ENCODE data around the gene LIPT2.

The LIPT2 gene

DNA sequence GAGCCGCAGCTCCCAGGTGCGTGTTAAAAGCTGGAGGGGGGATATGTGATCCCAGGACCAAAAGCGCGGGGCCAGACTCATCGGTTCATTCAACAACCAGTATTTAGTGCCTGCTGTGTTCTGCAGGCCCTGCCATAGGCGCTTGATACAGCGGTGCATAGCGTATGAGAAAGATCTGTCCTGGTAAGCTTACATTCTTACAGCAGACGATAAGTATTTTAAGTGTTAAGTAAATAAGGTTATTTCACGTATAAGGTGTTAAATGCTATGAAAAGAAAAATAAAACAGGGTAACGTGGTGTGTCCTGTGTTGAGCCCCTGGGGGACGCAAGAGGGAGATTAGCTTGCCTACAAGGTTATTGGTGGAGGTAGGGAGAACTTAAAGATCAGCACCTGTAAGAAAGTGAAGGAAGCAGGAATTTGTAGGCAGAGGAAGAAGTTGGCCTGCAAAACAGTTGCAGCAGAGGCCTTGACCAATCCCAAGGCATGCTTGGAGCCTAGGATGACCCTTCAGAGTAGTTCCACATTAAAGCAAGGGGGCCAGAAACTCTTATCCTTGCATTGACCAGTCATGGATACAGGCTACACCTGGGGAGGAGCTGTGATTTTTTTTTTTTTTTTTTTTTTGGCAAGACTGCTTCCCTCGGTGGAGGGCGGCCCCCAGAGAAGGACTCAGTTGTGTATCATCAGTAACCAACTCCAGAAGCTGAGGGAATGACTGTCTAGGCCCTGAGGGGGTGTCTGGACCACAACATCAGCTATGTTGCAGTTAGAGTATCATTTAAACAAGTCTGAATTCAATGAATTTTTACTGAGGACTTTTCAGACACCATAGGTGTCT, 487 bp upstream of the LIPT2 start:
- DNase-seq = no peak

DNA sequence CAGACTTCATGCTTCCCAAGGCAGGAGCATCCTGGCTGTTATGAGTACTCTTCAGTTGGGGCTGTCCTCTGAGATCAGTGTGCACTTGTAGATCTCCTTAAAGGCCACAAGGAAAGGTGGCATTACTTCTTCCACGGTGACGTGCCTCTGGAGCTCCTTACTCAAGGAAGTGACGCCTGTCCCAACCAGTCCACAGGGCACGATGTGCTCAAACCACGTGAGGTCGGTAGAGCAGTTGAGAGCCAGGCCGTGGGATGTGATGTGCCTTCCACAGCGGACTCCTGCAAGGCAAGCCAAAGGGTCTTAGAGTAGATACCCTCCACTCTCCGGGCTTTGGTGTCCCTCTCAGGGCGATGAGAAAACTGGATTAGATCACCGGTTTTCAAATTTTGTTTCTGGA, 1.4 kb downstream of the LIPT2 start:
- no peak for DNase-seq

DNA sequence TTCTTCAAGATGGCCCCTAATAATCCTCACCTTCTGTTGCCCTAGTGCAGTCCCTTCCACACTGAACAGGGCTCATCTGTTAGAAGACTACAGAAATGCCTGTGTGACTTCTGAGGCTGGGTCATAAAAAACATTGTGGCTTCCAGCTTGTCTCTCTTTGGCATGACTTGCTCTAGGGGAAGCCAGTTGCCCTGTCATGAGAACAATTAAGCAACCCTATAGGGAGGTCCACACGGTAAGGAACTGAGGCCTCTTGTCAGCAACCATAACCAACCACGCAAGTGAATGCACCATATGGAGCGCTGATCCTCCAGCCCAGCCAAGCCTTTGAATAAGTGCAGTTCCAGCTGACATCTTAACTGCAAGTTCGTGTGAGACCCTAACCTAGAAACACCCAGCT, 2.6 kb downstream of the LIPT2 start:
- no peak for DNase-seq

DNA sequence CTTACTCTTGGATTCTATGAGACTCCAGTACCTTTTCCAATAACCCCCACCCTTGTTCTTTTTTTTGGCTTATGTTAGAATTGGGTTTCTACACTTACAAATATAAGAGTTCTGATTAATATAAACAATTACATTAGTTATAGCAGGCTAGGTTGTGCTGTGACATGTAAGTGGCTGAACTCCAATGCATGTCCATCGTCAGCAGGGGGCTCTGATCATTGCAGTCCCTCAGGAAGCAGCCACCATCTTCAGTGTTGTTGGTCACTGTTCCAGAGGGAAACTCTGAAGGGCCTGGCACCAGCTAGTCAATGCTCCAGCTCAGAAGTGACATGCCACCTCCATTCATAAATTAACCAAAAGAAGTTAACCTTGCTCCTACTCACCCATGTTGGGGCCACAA, 5.6 kb downstream of the LIPT2 start:
- DNase-seq = no peak

DNA sequence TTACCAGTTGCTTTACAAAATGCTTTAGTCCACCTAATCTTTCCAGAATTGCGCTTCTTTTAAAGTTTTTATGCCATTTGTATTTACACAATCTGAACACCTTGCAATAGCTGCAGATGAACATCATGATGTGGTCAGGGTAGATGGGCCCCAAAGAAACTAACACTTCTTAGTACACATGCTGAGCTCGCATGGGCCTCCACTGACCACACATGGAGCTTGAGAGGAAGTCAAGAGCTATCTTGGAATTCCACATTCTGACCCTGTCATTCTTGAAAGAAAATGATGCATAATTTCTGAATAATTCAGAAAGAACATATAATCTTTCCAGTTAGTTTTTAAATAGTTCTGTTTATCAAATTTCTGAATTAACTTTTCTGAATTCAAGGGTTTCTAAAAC, 7.7 kb downstream of the LIPT2 start:
- no peak for DNase-seq

DNA sequence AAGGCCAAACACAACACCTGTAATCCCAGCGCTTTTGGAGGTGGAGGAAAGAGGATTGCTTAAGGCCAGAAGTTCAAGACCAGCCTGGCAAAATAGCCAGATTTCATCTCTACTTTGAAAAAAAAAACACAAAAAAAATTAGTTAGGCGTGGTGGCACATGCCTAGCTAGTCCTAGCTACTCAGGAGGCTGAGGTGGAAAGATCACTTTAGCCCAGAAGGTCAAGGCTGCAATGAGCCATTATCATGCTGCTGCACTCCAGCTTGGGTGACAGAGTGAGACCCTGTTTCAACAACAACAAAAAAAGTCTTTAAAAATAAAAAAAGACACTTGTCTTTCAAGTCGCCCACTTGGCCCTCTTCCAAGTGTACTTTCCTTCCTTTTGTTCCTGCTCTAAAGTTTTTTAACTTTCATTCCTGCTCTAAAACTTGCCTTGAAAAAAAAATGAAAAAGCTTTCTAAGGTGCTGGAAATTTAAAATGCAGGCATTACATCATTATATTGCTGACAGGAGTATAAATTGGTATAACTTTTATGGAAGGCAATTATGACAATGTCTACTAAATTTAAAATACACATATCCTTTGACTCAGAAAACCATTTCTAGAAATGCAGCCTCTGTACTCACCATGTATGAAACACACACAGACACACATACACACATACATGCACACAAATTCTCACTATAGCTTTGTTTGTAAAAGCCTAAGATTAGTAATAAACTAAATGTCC, 12.7 kb downstream of the LIPT2 start:
- DNase-seq = no peak

DNA sequence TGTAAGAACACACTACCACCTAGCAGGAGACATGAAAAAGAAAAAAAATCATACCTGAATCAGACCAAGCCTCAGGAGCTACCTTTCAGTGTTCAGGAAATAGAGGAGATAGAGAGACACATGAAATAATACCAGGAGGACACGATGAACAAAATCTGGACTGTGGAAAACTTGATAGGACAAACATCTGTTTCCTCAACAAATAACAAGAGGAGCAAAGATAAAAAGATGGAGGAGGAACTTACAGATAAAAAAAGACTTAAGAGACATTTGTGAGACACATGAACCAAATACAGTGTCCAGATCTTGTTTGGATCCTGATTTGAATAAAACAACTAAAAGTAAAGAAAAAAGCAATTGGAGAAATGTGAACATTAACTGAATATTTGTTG, 13.8 kb downstream of the LIPT2 start:
- DNase-seq = no peak

DNA sequence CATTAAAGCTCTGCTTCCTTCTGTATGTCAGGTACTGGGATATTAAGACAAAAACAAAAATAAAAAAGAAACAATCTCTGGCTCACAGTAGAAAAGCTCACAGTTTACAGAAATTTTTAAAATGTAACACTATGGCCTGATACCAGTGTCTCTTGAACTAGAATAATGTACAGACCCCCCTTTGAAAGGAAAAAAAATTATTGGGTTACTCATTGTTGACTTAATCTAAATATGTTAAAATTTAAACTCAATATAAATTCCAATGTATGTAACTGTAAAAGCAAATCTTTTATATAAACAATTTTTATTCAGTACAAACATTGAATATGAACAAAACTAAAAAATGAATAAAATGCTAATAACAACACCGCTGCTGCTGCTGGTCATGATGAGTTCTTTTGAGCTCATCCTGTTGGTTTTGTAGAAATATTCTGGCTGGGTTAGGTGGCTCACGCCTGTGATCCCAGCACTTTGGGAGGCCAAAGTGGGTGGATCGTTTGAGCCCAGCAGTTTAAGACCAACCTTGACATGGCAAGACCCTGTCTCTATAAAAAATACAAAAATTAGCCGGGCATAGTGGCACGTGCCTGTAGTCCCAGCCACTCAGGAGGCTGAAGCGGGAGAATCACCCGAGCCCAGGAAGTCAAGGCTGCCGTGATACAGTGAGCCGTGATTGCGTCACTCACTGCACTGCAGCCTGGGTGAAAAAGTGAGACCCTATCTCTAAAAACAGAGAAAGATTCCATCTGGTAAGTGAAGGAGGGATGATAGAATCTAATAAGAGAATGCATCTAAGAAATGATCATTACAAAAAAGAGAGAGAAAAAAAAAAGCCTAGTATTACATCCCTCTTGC, 14.4 kb downstream of the LIPT2 start:
- DNase-seq = no peak

DNA sequence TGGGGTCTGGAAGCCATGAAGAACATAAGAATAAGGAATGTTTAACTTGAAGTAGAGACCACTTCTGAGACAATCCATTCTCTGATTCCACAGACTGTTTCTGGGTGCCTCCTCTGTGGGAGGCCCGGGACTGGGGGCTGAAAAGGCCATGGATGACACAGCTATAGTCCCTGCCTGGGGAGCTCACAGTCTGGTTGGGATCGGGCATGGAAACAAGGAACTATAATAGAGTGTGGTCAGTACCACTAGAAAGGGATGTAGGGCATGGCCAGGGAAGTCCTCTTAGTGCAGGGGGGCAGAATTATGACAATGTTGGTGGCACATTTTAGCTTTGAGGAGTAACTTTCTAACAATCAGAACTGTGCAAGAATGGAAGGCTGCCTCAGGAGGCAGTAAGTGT, 17.0 kb downstream of the LIPT2 start:
- DNase-seq = no peak

DNA sequence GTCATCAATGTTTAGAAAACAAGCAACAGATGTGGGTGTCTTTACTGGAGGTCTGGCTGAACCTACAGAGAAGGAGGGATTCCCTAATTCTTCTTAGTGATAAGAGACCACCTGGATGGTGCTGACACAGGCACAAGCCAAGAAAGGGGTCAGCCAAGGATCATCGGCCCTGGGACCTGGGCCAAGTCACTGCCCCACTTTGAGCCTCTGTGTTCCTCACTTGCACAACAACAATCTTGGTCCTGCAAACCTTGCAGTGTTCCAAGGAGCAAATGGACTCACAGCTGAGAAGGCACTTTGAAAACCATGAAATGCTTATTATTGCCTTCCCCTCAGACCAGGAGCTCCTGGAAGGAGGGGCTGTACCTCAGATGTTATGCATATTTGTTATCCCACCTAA, 19.2 kb downstream of the LIPT2 start:
- DNase-seq = no peak

DNA sequence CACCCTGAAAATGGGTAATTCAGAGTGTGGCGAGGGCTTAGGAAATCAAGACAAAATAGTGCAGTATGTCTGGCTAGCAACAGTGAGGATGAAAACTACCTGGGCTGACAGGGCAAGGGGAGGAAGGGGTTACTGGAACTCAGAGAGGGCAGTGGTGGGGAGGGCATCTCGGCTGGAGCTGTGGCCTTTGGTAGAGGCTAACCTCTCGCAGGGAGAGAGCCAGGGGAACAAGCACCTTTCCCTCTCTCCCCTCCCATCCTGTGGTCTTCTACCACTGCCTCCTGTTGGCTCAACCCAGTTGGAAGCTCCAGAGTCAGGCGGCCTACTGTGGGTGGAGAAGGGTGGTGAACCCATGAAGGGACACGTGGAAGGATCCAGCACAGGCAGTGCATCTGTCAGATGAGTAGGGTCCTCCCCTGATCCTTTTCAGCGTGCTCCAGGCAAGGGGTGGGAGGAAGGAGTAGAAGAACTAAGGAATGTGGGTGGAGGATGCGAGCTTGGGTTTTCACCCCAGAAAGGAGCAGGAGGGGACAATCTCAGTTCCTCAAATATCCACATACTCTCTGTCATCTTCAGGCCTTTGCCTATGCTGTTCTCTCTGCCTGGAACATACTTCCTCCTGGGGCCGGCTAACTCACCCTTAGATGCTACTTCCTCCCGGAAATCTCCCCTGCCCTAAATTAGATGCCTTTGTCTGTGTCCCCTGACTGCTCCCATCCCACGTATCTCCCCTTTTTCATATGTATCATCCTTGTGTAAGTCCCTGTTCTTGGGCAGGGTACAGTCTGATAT, 19.9 kb downstream of the LIPT2 start:
- peak; percentile 65 for DNase-seq

DNA sequence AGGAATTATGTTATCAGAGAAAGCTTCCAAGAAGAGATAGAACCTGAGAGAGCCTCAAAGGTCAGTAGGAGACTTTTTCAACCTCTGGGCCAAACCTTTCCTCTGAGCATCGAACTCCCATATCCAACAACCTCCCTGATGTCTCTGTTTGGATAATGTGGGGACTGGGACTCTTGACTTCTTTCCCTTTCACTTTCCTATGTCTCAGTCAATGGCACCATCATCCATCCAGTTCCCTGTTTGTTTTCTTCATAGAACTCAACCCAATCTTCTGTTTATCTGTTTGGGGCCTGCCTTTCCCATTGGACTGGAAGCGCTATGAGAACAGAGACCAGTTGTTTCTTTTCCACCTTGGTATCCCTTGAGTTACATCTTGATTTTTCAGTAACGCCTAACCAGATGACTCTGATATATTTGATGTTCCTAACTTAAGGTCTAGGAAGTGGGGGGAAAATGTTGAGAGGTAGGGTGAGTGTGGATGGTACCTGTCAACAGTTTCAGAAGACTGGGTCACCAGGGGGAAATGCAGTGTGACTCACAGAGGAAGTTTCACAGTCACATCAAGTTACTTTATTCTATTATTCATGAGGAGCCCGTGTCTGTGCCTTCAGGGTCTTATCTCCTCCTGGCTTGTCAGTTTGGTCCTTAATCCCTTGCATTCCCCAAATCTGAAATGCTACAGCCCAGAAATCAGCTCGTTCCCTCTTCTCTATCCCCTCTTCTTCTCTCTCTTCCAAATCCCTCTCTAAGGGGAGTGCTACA, 21.7 kb downstream of the LIPT2 start:
- peak; percentile 43 for DNase-seq

DNA sequence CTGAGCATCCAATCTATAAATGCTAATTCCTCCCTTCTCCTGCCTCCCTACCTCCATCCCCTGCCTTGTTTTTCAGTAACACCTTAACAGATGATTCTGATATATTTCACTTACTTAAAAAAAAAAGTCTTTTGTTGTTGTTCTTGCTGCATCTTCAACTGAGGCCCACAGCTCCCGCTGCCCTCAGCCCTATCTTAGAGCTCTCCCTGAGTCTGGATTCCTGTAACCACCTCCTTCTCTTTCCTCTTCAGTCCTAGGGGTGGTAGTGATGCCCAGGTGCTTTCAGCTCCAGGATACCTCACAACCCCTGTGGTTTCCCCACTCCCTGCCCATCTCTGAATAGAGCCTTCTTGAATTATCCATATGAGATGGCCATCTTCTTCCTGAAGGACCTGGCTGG, 22.5 kb downstream of the LIPT2 start:
- no peak for DNase-seq

DNA sequence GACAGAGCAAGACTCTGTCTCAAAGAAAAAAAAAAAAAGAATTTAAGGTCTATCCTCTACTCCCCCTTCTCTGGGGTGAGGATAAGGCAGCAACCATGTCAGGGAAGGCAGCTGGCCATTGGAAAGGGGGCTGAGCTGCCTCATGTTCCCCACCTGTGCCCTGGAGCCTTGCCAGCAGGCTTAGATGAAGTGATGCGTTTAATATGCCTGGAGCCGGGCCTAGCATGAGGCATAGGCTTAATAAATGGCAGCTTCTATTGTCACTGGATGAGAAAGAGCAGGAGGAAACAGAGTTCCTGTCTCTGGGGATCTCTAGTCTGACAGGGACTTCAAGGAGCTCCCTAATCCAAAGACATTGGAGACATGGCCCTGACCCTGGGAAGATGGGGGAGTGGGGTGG, 23.0 kb downstream of the LIPT2 start:
- DNase-seq = no peak

DNA sequence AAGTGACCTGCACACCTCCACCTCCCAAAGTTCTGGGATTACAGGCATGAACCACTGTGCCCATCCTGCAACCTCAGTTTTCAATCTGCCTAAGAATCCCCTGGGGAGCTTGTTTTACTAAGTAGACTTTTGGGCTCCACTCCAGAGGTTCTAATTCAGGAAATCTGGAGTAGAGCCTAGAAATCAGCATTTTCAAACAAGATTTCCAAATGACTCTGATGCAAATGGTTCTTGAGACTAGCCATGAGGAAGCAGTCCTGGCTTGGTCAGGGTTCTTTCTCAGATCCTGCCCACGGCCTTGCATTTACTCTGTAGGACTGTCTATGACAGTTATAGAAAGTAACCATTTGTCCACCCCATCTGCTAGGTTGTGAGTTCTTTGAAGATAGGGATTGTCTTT, 24.6 kb downstream of the LIPT2 start:
- DNase-seq = peak; percentile 68

DNA sequence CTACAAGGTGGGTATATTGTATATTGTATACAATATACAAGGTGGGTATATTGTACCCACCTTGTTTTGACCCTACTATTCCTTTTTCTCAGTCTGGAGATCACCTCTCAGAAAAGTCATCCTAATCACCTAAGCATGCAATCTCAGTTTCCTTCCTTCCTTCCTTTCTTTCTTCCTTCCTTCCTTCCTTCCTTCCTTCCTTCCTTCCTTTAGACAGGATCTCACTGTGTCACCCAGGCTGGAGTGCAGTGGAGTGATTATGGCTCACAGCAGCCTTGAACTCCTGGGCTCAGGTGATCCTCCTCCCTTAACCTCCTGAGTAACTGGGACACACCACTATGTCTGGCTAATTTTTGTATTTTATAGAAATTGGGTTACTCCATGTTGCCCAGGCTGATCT, 25.0 kb downstream of the LIPT2 start:
- no peak for DNase-seq

DNA sequence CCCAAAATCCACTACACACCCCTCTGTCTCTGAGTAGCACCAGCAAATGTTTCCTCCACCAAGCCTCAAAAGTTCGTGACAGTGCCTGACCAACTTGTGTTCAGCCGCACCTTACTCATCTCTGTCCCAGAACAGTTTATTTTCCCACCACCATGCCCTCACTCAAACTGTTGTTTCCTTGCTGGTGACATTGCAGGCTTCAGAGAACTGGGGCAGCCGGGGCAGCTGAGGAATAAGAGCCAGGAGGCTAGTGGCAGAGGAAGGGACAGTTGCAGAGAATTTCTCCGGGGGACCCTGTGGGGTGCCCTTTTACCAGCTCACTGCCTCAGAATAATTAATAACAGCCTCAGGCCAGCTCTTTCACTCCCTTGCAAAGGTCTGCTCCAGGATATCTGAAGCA, 25.5 kb downstream of the LIPT2 start:
- no peak for DNase-seq

DNA sequence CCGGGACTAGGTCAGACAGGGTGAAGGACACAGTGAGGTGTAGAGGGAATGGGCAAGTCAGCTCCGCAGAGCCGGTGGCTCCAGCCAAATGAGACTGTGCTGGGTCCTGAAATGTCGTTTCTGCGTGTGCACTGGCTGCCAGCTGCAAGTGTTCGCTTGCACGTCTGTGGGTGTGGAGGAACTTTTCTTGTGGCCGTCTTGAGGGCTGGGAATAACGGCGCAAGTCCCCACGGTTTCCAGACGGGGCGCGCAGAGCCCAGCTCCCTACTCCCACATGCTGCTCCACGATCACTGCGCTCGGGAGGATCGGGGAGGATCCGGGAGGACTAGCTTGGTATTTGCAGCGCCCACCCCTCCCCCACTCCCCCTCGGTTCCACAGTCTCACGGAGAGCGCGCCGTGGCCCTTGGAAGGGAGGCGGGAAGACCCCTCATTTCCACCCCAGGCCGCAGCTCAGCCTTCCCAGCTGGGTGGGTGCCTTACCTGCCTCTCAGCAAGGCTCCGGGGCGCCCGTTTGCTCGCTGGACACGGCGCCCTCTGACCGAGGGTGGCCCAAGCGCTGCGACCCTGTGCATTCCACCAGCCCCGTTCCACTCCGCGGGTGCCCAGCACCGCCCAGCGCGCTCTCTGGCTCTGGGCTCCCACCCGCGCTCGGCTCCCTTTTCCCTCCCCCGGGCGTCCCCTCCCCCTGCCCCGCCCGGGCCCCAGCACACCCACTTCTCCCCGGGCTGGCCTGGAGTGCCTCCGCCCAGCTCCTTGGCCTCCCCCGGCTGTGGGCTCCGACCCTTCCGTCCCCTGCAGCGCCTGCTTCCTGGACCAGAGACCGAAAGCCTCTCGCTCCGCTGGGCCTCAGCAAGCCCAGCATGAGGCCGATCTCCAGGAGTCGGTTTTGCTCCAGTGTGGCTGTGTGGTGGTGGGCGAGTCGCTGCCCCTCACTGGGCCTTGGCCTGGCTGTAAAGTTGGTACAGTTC, 26.3 kb downstream of the LIPT2 start, which contains the start of gene KCNE3:
Gene KCNE3, minus strand, starts transcription at position 634 of the 970 bp plus-strand sequence. CDS start 9,986 bp downstream, outside the sequence.
- peak; percentile 39 for DNase-seq

DNA sequence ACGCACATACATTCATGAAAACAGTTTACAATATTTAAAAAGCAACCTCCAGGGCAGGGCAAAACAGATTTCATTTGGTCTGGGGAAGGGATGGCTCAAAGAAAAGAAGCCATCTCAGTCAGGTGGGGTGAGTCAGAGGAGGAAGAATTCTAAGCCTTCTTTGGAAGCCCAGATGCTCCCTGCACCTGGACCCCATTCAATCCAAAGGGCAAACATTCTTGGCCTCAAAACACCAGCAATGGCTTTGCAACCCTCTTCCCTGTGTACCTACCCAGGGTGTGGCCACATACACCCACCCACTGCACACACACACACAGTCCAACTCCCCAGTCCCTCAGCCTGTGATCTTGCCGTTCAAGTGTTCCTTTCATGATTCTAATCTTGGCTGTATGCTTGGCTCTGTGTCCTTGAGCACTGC, 28.2 kb downstream of the LIPT2 start:
- DNase-seq = no peak

DNA sequence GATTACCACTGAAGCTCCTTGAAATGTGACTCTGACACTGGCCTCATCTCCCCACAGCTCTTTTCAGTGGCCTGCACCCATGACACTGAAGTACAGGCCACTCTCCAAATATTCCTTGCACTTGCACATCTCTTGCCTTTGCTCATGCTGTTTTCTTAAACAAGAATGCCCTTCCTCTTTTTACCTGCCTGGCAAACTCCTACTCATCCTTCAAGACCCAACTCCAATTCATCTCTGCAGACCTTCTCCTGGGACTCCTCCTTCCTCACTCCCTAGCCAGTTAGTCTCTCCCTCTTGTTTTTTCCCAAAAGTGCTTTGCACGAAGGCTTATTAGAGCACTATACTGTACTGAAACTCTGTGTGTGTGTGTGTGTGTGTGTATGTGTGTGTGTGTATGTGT, 28.8 kb downstream of the LIPT2 start:
- no peak for DNase-seq

DNA sequence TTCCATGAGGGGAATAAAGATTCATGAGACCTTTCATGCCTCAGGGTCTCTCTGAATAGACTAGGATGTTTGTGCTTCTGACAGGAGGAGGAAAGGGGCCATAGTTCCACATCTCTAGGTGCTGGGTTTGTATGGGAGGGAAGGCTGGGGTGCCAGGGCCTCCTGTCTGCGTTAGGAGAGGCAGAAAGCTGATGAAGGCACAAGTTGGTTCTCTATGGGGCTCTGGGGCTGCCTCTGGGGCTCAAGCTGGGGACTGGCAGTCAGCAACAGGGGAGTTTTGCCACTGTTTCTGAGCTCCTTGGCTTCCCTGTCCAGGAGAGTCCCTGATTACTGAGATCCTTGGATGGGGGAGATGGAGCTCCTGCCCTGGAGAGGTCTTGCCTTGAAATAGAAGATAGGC, 30.3 kb downstream of the LIPT2 start:
- DNase-seq = no peak
